Activated naive CD8-positive, alpha-beta T cell treated with anti-CD3 and anti-CD28 coated beads, Interleukin-2, amount 10 ng/mL, durations not matched to agents 7 days and 5 days (primary cell): ENCODE results near the gene PEX10. TPM values are rescaled to one million over a fixed set of nuclear protein-coding genes. Genes with fewer than 3 reads are reported as not detected.

Experiments
- ATAC-seq: fragments of 150-1000 bp; cut with Tn5 transposase; one replicate; pipeline ENCODE4 v1.10.0; 2021; ENCODE audit warnings: low read depth, moderate library complexity
- POLR2A ChIA-PET: fragments of 350-600 bp; sonication (Branson Sonifier 250); formaldehyde crosslinking; loops from one replicate; lab custom pipeline; 2021; ENCODE audit warnings: antibody characterized with exemption; lab: Charles Lee
- DNase-seq: peaks from one replicate; pipeline ENCODE4 v3.0.0; 2021
- H3K27ac Mint-ChIP-seq: one replicate; pipeline ENCODE4 v1.8.0; 2022; ENCODE audit warnings: mild to moderate bottlenecking, mixed read lengths
- H3K27me3 Mint-ChIP-seq: one replicate; pipeline ENCODE4 v1.8.0; 2022; ENCODE audit warnings: mild to moderate bottlenecking, moderate library complexity, mixed read lengths
- H3K36me3 Mint-ChIP-seq: one replicate; pipeline ENCODE4 v1.8.0; 2021; ENCODE audit warnings: mild to moderate bottlenecking, mixed read lengths
- H3K4me1 Mint-ChIP-seq: one replicate; pipeline ENCODE4 v1.8.0; 2021; ENCODE audit warnings: mixed read lengths
- H3K4me3 Mint-ChIP-seq: one replicate; pipeline ENCODE4 v1.8.0; 2022; ENCODE audit warnings: mild to moderate bottlenecking, moderate library complexity, mixed read lengths
- H3K9me3 Mint-ChIP-seq: one replicate; pipeline ENCODE4 v1.8.0; 2021; ENCODE audit warnings: mixed read lengths
- total RNA-seq, 2 experiments: library from RNA; stranded (reverse); gene quantifications; one replicate each; pipeline ENCODE4 v1.2.3, GENCODE V29; 2021

Gene PEX10
- total RNA-seq, 2 experiments from 2014 or later: 9.6 to 9.9 TPM

DNA sequence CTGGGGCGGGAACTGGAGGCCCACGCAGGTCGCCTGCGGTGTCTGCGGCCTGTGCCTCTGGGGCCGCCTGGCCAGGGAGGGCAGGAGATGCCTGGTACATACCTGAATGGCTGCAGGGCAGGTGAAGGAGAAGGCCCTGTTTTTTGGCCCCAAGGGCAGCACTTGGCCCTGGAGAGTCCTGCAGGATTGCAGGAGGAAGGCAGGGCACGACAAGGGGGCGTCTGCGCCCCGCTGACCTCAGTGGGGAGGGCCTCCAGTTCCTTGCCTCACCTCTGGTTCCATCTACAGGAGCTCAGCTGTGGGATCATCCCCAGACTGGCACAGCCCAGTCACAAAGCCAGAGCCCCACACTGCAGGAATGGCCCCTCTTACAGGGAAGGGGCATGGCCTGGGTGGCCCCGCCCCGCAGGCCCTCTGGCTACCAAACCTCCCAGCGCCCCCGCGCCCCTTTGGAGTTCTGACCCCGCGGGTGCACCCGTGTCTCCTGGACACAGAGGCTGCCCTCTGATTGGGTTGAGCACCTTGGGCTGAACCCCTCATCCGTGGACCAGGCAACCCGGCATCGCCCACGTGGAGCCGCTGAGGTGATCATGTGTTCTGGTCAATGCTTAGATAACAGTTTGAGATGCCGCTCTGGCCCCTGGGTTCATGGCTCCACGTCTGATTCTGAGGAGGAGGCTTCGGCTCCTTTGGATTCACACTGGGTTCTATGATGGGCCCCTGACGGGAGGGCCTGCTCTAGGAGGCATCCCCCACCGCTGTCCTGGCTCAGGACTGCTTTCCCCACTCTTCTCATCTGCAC is 1.3 kb upstream of the PEX10 start:
- no peaks in the 10 kb centered on the region for H3K9me3 Mint-ChIP-seq
- H3K4me1 Mint-ChIP-seq: peaks cover 29% of the 10 kb centered on the region
- POLR2A ChIA-PET: interaction anchor here (0.6 to 5.0 kb wide), 14 partner anchors 22 to 219 kb away, joined by 3 to 98 read pairs (median 7); partner anchors contain the start of genes FAAP20, MORN1, PANK4 and PRXL2B
- DNase-seq (peak; percentile 65), ATAC-seq (no peak)
- peak overlapping the region; percentile 92 for H3K4me3 Mint-ChIP-seq
- H3K27me3 Mint-ChIP-seq: no peaks in the 10 kb centered on the region
- H3K36me3 Mint-ChIP-seq: peaks cover 4% of the 10 kb centered on the region
- H3K27ac Mint-ChIP-seq: peak overlapping the region; percentile 92

DNA sequence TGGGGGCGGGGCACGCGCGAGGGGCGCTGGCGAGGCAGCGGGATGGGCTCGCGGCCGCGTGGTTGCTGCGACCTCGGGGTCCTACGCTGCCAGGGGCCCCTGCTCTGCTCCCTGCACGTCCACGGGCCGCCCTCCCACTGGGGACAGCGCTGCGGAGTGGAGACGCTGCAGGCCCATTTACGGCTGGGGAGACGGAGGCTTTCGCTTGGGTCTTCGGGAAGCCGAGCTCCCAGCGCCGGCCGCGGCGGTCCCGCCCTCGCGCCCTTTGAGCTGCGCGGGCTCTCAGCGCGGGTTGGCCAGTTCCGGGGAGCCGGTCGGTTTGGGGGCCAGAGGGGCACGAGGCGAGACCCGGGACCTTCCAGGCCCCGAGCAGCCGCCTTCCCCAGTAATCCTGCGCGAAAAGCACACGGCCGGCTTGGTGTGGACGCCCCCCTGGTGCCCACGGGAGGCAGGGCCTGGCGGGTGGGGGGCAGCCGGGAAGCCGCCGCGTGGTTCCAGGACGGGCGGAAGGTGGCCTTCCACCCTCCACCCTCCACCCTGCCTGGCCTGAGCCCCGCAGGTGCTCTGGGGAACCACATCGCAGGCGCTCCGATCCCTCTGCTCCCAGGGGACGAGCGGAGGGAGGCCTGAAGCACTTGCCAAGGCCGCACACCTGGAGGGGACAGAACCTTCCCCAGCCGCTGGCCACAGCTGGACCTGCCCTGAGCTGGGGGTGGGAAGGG is 570 bp upstream of the PEX10 start:
- peak overlapping the region; percentile 92 for H3K4me3 Mint-ChIP-seq
- peaks cover 29% of the 10 kb centered on the region for H3K4me1 Mint-ChIP-seq
- no peaks in the 10 kb centered on the region for H3K9me3 Mint-ChIP-seq
- peak overlapping the region; percentile 16 for H3K27ac Mint-ChIP-seq
- no peak for DNase-seq
- POLR2A ChIA-PET: interaction anchor here (0.8 to 2.9 kb wide), 10 partner anchors 21 to 218 kb away, joined by 3 to 40 read pairs (median 6); partner anchors contain the start of genes FAAP20, MORN1, PANK4 and PRXL2B
- ATAC-seq: peak; percentile 38
- H3K36me3 Mint-ChIP-seq: peaks cover 4% of the 10 kb centered on the region
- no peaks in the 10 kb centered on the region for H3K27me3 Mint-ChIP-seq

DNA sequence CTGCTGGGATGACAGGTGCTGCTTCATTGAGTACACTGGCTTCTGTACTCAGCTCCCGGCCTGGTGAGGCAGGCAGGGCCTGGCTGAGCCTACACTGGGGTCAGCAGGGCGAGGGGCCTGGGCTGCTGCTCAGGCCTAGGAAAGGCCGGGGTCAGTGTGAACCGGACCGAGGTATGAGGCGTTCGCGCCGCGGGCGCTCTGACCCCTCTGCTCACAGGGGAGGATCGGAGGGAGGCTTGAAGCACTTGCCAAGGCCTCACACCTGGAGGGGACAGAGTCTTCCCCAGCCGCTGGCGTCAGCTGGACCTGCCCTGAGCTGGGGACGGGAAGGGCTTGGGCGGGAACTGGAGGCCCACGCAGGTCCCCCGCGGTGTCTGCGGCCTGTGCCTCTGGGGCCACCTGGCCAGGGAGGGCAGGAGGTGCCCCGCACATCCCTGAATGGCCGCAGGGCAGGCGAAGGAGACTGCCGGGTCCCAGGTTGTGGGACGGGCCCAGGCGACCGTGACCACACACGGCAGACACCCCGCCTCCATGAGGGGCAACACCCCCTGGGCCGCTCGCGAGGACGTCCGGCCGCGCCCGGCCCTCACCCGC is 466 bp downstream of the PEX10 start:
- Mint-ChIP-seq H3K9me3 (no peaks in the 10 kb centered on the region), H3K27me3 (no peaks in the 10 kb centered on the region), H3K4me3 (peak overlapping the region; percentile 88), H3K27ac (peak overlapping the region; percentile 90), H3K4me1 (peaks cover 26% of the 10 kb centered on the region), H3K36me3 (peaks cover 4% of the 10 kb centered on the region)
- no peak for DNase-seq
- peak; percentile 17 for ATAC-seq
- POLR2A ChIA-PET: interaction anchor here (0.7 to 2.9 kb wide), 6 partner anchors 15 to 224 kb away, joined by 3 to 18 read pairs (median 3); partner anchors contain the start of gene PRXL2B

DNA sequence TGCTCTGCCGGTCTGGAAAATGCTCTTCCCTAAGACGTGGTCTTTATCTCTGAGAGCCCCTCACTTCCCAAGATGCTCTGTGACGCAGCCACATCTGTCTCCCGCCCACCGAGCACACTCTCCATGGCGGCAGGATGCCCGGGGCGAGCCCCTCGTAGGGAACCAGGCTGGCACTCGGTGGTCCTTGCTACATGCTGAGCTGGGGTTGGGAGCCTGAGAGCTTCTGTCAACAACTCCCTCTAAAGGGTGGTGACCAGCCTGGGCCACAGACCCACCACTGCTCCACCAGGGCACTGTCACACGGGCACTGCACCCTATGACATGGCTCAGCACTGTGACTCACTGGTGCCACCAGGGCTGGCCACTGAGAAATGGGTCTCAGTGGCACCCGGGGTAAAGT is 2.6 kb downstream of the PEX10 start:
- Mint-ChIP-seq H3K4me1 (peaks cover 16% of the 10 kb centered on the region), H3K9me3 (no peaks in the 10 kb centered on the region), H3K27ac (no peak overlapping the region), H3K36me3 (no peaks in the 10 kb centered on the region), H3K4me3 (no peak overlapping the region), H3K27me3 (no peaks in the 10 kb centered on the region)
- ATAC-seq (no peak), DNase-seq (no peak)
- POLR2A ChIA-PET: interaction anchor here (1.1 to 1.4 kb wide), 2 partner anchors 18 to 137 kb away, joined by 3 to 6 read pairs; partner anchors contain the start of genes MORN1 and RER1

DNA sequence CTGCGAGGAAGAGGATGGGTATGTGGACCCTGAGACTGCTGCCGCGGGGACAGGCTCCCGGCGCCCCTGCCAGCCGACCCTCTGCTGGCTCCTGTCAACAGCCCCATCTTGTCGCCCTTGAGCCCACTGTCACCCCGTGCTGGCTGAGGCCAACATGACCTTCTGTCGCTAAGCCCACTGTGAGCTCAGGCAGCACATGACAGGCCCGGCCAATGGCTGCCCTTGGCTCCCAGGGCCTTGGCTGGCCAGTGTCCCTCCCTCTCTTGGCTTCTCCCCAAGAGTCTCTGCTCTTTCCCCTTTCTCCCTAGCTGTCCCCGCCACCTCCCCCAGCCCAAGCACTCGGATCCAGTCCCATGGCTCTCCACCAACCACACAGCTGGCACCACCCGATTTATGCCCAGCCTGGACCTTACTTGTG is 3.5 kb downstream of the PEX10 start:
- POLR2A ChIA-PET: interaction anchor here (0.8 kb wide), 1 partner anchor 17 kb away, joined by 3 read pairs; the partner anchor contains the start of genes MORN1 and RER1
- no peaks in the 10 kb centered on the region for H3K36me3 Mint-ChIP-seq
- H3K9me3 Mint-ChIP-seq: no peaks in the 10 kb centered on the region
- DNase-seq (no peak), ATAC-seq (no peak)
- no peak overlapping the region for H3K27ac Mint-ChIP-seq
- H3K4me3 Mint-ChIP-seq: no peak overlapping the region
- peaks cover 9% of the 10 kb centered on the region for H3K4me1 Mint-ChIP-seq
- no peaks in the 10 kb centered on the region for H3K27me3 Mint-ChIP-seq

DNA sequence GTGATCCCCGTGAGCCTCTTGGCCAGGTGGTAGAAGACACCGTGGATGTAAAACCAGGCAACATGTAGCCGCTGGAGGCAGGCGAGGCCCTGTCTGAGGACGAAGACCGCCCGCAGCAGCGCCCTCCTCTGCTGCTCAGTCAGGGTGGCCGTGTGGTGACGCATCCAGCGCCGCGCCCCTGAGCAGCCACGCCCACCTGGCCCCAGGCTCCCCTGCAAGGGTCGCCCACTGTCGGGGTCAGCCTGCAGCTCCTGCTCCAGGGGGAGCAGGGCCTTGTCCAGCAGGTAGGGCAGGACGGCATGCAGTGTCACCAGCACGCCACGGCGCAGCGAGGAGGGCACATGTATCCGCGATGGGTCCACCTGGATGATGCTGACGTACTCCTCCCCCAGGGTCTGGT is 3.9 kb downstream of the PEX10 start:
- no peak for ATAC-seq
- H3K27me3 Mint-ChIP-seq: no peaks in the 10 kb centered on the region
- no peak for DNase-seq
- peaks cover 8% of the 10 kb centered on the region for H3K4me1 Mint-ChIP-seq
- no peaks in the 10 kb centered on the region for H3K36me3 Mint-ChIP-seq
- no peak overlapping the region for H3K27ac Mint-ChIP-seq
- POLR2A ChIA-PET: interaction anchor here (1.2 kb wide), 1 partner anchor 17 kb away, joined by 4 read pairs; the partner anchor contains the start of genes MORN1 and RER1
- no peak overlapping the region for H3K4me3 Mint-ChIP-seq
- H3K9me3 Mint-ChIP-seq: no peaks in the 10 kb centered on the region

DNA sequence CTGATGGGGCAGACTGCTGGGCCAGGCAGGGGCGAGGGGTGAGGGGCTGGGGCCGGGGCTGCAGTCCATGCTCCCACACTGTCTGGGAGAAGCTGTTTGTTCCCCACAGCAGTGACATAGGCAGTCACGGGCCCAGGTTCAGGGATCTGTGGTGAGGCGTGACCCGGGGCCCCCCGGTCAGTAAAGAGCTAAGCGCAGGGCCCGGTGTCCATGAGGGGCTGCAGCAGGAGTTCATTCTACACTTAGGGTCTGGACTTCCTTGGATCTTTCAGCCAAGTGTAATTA is 4.4 kb downstream of the PEX10 start:
- Mint-ChIP-seq H3K4me1 (peaks cover 8% of the 10 kb centered on the region), H3K9me3 (no peaks in the 10 kb centered on the region), H3K36me3 (peaks cover under 1% of the 10 kb centered on the region), H3K27me3 (no peaks in the 10 kb centered on the region), H3K27ac (no peak overlapping the region), H3K4me3 (no peak overlapping the region)
- no peak for ATAC-seq
- no peak for DNase-seq
- POLR2A ChIA-PET: interaction anchor here (1.2 to 1.5 kb wide), 2 partner anchors 9 to 17 kb away, joined by 3 to 4 read pairs; partner anchors contain the start of genes MORN1 and RER1

DNA sequence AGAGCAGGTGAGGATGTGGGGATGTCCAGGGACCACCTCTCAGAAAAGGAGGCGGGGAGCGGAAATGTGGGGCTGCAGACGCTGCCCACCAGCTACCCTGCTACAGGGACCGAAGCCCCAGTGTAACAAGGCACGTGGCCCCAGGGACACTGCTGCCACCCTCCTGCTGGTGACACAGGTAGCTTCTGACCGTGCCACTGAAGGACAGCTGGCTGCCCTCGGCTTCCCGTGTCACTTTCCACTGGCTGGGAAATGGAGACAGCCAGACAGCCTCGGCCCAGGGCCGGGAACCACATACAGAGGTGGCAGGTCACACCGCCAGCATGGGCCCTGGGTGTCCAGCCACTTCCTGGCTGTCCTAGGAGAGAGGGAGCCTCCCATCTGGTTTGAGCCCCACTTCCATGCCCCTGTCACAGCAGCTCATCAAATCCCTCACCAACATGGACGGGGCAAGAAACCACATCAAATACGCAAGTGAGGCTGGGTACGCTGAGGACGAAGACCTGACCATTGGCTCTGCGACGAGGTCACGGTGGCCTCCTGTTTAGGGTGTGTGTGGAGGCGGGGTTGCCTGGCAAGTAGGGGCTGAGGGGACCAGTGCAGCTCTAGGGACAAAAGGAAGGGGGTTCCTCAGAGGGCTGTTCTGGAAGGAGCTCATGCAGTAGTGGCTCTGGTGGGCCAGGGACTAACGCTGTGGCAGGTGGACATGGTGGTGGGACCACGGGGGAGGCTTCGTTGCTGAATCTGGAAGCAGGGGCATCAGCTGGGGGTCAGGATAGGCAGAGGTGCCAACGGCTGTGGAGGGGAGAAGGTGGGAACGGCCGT is 5.0 kb downstream of the PEX10 start:
- ATAC-seq (no peak), DNase-seq (no peak)
- Mint-ChIP-seq H3K4me1 (peaks cover 8% of the 10 kb centered on the region), H3K4me3 (no peak overlapping the region), H3K27ac (no peak overlapping the region), H3K36me3 (peaks cover 4% of the 10 kb centered on the region), H3K9me3 (no peaks in the 10 kb centered on the region), H3K27me3 (no peaks in the 10 kb centered on the region)
- POLR2A ChIA-PET: interaction anchor here (0.5 to 1.5 kb wide), 3 partner anchors 9 to 219 kb away, joined by 3 to 4 read pairs (median 3); partner anchors contain the start of genes MORN1 and RER1

DNA sequence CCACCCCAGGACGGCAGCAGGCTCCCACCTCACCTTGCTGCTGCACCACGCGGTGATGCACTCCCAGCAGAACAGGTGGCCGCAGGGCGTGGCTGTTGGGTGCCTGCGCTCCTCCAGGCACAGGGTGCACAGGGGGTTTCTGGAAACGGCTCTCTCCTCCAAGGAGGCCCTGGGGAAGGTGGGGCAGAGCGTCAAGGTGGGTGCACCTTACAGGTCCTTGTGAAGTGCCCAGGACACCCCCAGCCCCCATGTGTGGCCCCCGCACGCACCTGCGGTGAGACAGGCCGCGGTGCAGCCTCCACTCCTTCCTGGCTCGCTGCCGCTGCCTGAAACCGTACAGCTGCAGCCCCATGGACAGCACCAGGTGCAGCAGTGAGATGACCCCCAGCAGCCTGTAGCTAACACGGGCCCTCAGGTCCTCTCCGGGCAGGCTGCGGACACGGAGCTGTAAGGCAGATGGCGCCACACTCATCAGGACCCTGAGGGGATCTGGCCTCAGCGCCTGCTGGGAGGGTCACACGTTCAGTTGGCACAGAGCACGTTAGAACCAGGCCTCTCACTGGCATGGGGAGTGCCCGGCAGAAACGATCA is 5.8 kb downstream of the PEX10 start:
- peaks cover 7% of the 10 kb centered on the region for H3K4me1 Mint-ChIP-seq
- peaks cover 10% of the 10 kb centered on the region for H3K36me3 Mint-ChIP-seq
- DNase-seq: no peak
- H3K27me3 Mint-ChIP-seq: no peaks in the 10 kb centered on the region
- POLR2A ChIA-PET: interaction anchor here (0.5 to 1.5 kb wide), 2 partner anchors 10 to 218 kb away, joined by 3 read pairs; no protein-coding TSS in a partner anchor
- H3K27ac Mint-ChIP-seq: no peak overlapping the region
- H3K4me3 Mint-ChIP-seq: no peak overlapping the region
- H3K9me3 Mint-ChIP-seq: no peaks in the 10 kb centered on the region
- no peak for ATAC-seq

DNA sequence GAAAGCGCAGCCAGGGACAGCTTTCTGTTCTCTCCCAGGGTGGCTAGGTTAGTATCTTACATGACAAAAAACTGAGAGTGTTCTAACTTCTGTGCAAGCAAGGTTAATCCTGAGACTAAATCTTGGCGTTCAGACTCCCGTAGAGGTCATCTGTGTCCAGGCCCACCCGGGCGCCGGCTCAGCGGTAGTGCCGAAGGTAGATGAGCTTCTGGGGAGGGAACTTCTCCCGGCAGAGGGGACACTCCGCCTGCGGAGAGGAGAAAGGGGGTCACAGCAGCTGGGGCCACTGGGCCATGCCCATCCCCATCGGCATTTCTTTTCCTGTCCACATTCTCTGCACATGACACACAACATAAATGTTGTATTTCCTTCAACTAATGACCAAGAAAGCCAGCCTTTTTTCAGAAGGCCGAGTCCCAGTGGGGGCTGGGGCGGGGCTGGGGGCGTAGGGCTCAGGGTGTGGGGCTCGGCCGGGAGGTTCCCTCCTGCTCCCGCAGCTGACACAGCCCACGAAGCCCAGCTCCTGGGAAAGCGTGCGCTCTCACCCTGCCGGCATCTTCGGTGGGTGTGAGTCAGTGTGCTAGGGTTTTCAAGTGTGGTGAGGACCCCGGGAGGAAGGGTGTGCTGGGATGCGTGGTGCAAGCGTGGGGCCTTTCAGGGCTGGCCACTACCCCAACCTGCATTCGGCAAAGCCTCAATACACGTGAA is 6.6 kb downstream of the PEX10 start:
- peaks cover 15% of the 10 kb centered on the region for H3K36me3 Mint-ChIP-seq
- H3K4me1 Mint-ChIP-seq: peaks cover 5% of the 10 kb centered on the region
- POLR2A ChIA-PET: interaction anchor here (0.8 to 1.2 kb wide), 2 partner anchors 10 to 14 kb away, joined by 3 to 5 read pairs; partner anchors contain the start of genes MORN1 and RER1
- H3K9me3 Mint-ChIP-seq: no peaks in the 10 kb centered on the region
- no peak overlapping the region for H3K4me3 Mint-ChIP-seq
- no peak for ATAC-seq
- DNase-seq: no peak
- H3K27me3 Mint-ChIP-seq: no peaks in the 10 kb centered on the region
- no peak overlapping the region for H3K27ac Mint-ChIP-seq

DNA sequence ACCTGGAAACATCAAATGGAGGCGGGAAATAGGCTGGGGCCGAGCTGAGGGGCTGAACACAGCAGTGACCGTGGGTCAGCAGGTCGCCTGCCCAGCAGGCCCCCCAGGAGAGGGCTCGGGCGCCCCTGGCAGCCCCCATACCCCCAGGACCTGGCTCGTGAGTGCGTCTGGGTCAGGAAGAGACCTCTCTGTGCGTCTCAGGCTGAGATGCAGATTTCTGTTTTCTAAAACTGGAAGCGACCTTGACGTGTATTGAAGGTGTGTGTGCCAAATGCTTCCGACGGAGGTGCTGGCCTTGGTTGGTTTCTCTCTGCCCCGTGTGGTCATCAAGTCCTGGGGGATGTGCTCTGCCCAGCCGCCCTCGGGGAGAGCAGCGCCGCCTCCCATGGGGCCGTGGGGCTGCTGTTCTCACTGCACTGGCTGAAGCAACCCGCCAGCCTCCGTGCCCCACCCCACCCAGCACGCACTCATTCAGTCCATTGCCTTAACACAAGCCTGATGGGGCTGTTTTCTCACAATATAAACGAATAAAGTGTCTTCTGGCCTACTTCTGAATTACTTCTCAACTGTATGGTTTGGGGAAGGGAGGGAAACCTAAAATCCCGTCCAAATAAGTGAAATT is 7.4 kb downstream of the PEX10 start:
- DNase-seq (no peak), ATAC-seq (no peak)
- Mint-ChIP-seq H3K27ac (no peak overlapping the region), H3K9me3 (no peaks in the 10 kb centered on the region), H3K27me3 (no peaks in the 10 kb centered on the region), H3K4me3 (no peak overlapping the region), H3K4me1 (peaks cover 1% of the 10 kb centered on the region), H3K36me3 (peaks cover 21% of the 10 kb centered on the region)
- POLR2A ChIA-PET: interaction anchor here (0.8 to 1.2 kb wide), 2 partner anchors 11 to 13 kb away, joined by 3 to 5 read pairs; partner anchors contain the start of genes MORN1 and RER1
